Muscle of back (tissue), 13 donors: ENCODE data around the gene SHANK1. TPM values are rescaled to one million over a fixed set of nuclear protein-coding genes. Genes with fewer than 3 reads are reported as not detected.
"Not testable (repeated sequence)": the region's sequence is repeated elsewhere in the genome, so short reads cannot be mapped to it uniquely, and the experiment has no call there.

ENCODE experiments used
- DNase-seq, 3 donors: peaks; one replicate each; pipeline versions ENCODE4 v3.0.0 to v3.0.0-alpha.2; 2013
- long read RNA-seq, 9 donors: transcript quantifications; one replicate each; lab custom pipeline, GENCODE V29; 2026
- polyA plus RNA-seq, 10 donors: library from polyadenylated mRNA; unstranded; fragments of 120-200 nt; gene quantifications; one replicate each; pipeline ENCODE4 v1.2.1, GENCODE V29; 2013; ENCODE audit not compliant: insufficient read length in 10 of 10

SHANK1 gene
- polyA plus RNA-seq: 10 to 100 TPM; 13.4 to 36.5 (median 27.3) TPM
- long read RNA-seq, donor 1, partial matches to known transcripts: 36 of 36 reads
- long read RNA-seq, donor 1, other reads (novel, unspliced or antisense): 0 of 36 reads
- long read RNA-seq, donor 2: 0 reads
- long read RNA-seq, donor 3: 0 reads
- long read RNA-seq, donor 4: 0 reads
- long read RNA-seq, donor 5, partial matches to known transcripts: 80 of 113 reads
- long read RNA-seq, donor 5, other reads (novel, unspliced or antisense): 32 of 113 reads
- long read RNA-seq, donor 6, partial matches to known transcripts: 0 of 2 reads
- long read RNA-seq, donor 6, other reads (novel, unspliced or antisense): 0 of 2 reads
- long read RNA-seq, donor 7: 0 reads
- long read RNA-seq, donor 8, partial matches to known transcripts: 63 of 85 reads
- long read RNA-seq, donor 8, other reads (novel, unspliced or antisense): 22 of 85 reads
- long read RNA-seq, donor 9: 0 reads

GRCh38 chr19:50719566-50719965 is at the start of gene SHANK1:
Gene SHANK1 (minus strand): TSS chr19:50719802. CDS start chr19:50716919, 2,883 bp downstream.
- DNase-seq: peak in 1 of 3 donors; percentile 51

- no peak for DNase-seq
Measured at GRCh38 chr19:50768277-50768676, 48.7 kb upstream of the SHANK1 start.

GRCh38 chr19:50767263-50767662 is 47.7 kb upstream of the SHANK1 start:
- DNase-seq: not testable (repeated sequence)

GRCh38 chr19:50766746-50767145 is 47.1 kb upstream of the SHANK1 start:
- DNase-seq: not testable (repeated sequence)

GRCh38 chr19:50764409-50764808 is 44.8 kb upstream of the SHANK1 start:
- DNase-seq: no peak

GRCh38 chr19:50763521-50763920 is 43.9 kb upstream of the SHANK1 start:
- DNase-seq: not testable (repeated sequence)

- not testable (repeated sequence) for DNase-seq
Measured at GRCh38 chr19:50761501-50761900, 41.9 kb upstream of the SHANK1 start.

- no peak for DNase-seq
Measured at GRCh38 chr19:50759886-50760285, 40.3 kb upstream of the SHANK1 start.

- DNase-seq: not testable (repeated sequence)
Measured at GRCh38 chr19:50759076-50759475, 39.5 kb upstream of the SHANK1 start.

- DNase-seq: not testable (repeated sequence)
Measured at GRCh38 chr19:50757624-50758023, 38.0 kb upstream of the SHANK1 start.

- DNase-seq: not testable (repeated sequence)
Measured at GRCh38 chr19:50756244-50756643, 36.6 kb upstream of the SHANK1 start.

- no peak for DNase-seq
Measured at GRCh38 chr19:50753879-50754278, 34.3 kb upstream of the SHANK1 start.

GRCh38 chr19:50750010-50750409 is 30.4 kb upstream of the SHANK1 start:
- DNase-seq: no peak

GRCh38 chr19:50749490-50749889 is 29.9 kb upstream of the SHANK1 start:
- no peak for DNase-seq

- not testable (repeated sequence) for DNase-seq
Measured at GRCh38 chr19:50747141-50747540, 27.5 kb upstream of the SHANK1 start.

GRCh38 chr19:50745221-50745620 is 25.6 kb upstream of the SHANK1 start:
- no peak for DNase-seq

- no peak for DNase-seq
Measured at GRCh38 chr19:50743537-50743936, 23.9 kb upstream of the SHANK1 start.

- no peak for DNase-seq
Measured at GRCh38 chr19:50741179-50741933, 21.8 kb upstream of the SHANK1 start.

GRCh38 chr19:50739914-50740426 is 20.4 kb upstream of the SHANK1 start:
- DNase-seq: no peak

GRCh38 chr19:50739132-50739913 is 19.7 kb upstream of the SHANK1 start:
- no peak for DNase-seq

GRCh38 chr19:50736338-50736737 is 16.7 kb upstream of the SHANK1 start:
- DNase-seq: no peak

- no peak for DNase-seq
Measured at GRCh38 chr19:50735869-50736268, 16.3 kb upstream of the SHANK1 start.
